ENCODE results near the gene FIBCD1. TPM values are rescaled to one million over a fixed set of nuclear protein-coding genes. Genes with fewer than 3 reads are reported as not detected.

Gene FIBCD1
- total RNA-seq, 1 donor from 2014 or later, result 0.53 TPM

- TF ChIP-seq CTCF (conservative IDR thresholded peaks at IDR 0.05), result peak; percentile 14
- Mint-ChIP-seq H3K36me3 (no peaks in the 10 kb centered on the region), H3K4me3 (no peak overlapping the region), H3K4me1 (ENCODE audit: unreplicated experiment) (peaks cover 30% of the 10 kb centered on the region), H3K9me3 (no peaks in the 10 kb centered on the region), H3K27ac (no peak overlapping the region), H3K27me3 (peaks cover 44% of the 10 kb centered on the region)
- no peak for DNase-seq (ENCODE audit: extremely low spot score, unreplicated experiment)
Measured at GRCh38 chr9:130932255-130933079, 6.6 kb downstream of the FIBCD1 start.

GRCh38 chr9:130931508-130932254 lies 7.4 kb downstream of the FIBCD1 start:
- no peak for TF ChIP-seq CTCF (conservative IDR thresholded peaks at IDR 0.05)
- no peak for DNase-seq (ENCODE audit: extremely low spot score, unreplicated experiment)
- H3K4me3 Mint-ChIP-seq, result no peak overlapping the region
- H3K27ac Mint-ChIP-seq, result no peak overlapping the region
- no peaks in the 10 kb centered on the region for H3K9me3 Mint-ChIP-seq
- peaks cover 36% of the 10 kb centered on the region for H3K27me3 Mint-ChIP-seq
- H3K4me1 Mint-ChIP-seq (ENCODE audit: unreplicated experiment), result peaks cover 26% of the 10 kb centered on the region
- H3K36me3 Mint-ChIP-seq, result no peaks in the 10 kb centered on the region

GRCh38 chr9:130930804-130931349 lies 8.2 kb downstream of the FIBCD1 start:
- no peak for TF ChIP-seq CTCF (conservative IDR thresholded peaks at IDR 0.05)
- no peaks in the 10 kb centered on the region for H3K36me3 Mint-ChIP-seq
- H3K27ac Mint-ChIP-seq, result no peak overlapping the region
- H3K9me3 Mint-ChIP-seq, result no peaks in the 10 kb centered on the region
- DNase-seq (ENCODE audit: extremely low spot score, unreplicated experiment), result no peak
- H3K27me3 Mint-ChIP-seq, result peaks cover 28% of the 10 kb centered on the region
- H3K4me3 Mint-ChIP-seq, result no peak overlapping the region
- peaks cover 25% of the 10 kb centered on the region for H3K4me1 Mint-ChIP-seq (ENCODE audit: unreplicated experiment)

GRCh38 chr9:130930132-130930803 lies 8.8 kb downstream of the FIBCD1 start:
- H3K36me3 Mint-ChIP-seq, result no peaks in the 10 kb centered on the region

More at GRCh38 chr9:130930132-130930803, 8.8 kb downstream of the FIBCD1 start:
- no peak overlapping the region for H3K4me3 Mint-ChIP-seq
- no peak overlapping the region for H3K27ac Mint-ChIP-seq
- no peak for DNase-seq (ENCODE audit: extremely low spot score, unreplicated experiment)
- peaks cover 25% of the 10 kb centered on the region for H3K27me3 Mint-ChIP-seq
- H3K9me3 Mint-ChIP-seq, result no peaks in the 10 kb centered on the region
- peaks cover 27% of the 10 kb centered on the region for H3K4me1 Mint-ChIP-seq (ENCODE audit: unreplicated experiment)
- TF ChIP-seq CTCF (conservative IDR thresholded peaks at IDR 0.05), result no peak
